HCT116 (cell line): ENCODE measurements around the gene GRK5. TPM values are rescaled to one million over a fixed set of nuclear protein-coding genes. Genes with fewer than 3 reads are reported as not detected.

Source experiments
- ATAC-seq: fragments of 200-7000 bp; cut with Tn5 transposase; 2 replicates; pipeline ENCODE4 v1.9.1; 2020; ENCODE audit warnings: mild to moderate bottlenecking, moderate library complexity
- BruUV-seq: library from RNA; stranded (reverse); fragments of 400-500 nt; replicated peaks from 2 replicates; lab custom pipeline; 2021; lab: Mats Ljungman, UMichigan
- CTCF ChIA-PET: fragments of 300-600 bp; sonication (Branson Sonifier 250); formaldehyde crosslinking; loops from one replicate; lab custom pipeline; 2021; ENCODE audit warnings: antibody characterized with exemption; lab: Charles Lee
- POLR2A ChIA-PET: fragments of 300-600, 350-600 bp; sonication (Branson Sonifier 250); formaldehyde crosslinking; loops from one replicate; lab custom pipeline; 2021; ENCODE audit warnings: antibody characterized with exemption; lab: Charles Lee
- RAD21 ChIA-PET, 2 experiments: fragments of 300-600 bp; sonication (Branson Sonifier 250); formaldehyde crosslinking; loops; one replicate each; lab custom pipeline; 2023; ENCODE audit warnings: low total read pairs in 2 of 2; ENCODE audit not compliant: uncharacterized antibody in 2 of 2, unreplicated experiment in 2 of 2, low non-redundant PET in 1 of 2; lab: Charles Lee
- DNase-seq: peaks from one replicate; pipeline ENCODE4 v3.0.0-alpha.2; 2010; ENCODE audit warnings: low read depth, low spot score
- H2AFZ ChIP-seq: fragments of 200-600 bp; shearing (Covaris generic), sonication (generic); 2 replicates; pipeline ENCODE4 v1.6.1; 2017; ENCODE audit warnings: low read depth, mixed run types, mixed read lengths, antibody characterized with exemption, low read length; ENCODE audit not compliant: poor library complexity, severe bottlenecking
- H3K27ac ChIP-seq: 2 replicates; pipeline ENCODE4 v1.5.1; 2012; ENCODE audit warnings: low read depth, low read length
- H3K27me3 ChIP-seq: fragments of 200-600 bp; sonication (generic); 2 replicates; pipeline ENCODE4 v1.6.1; 2016; ENCODE audit warnings: mixed run types, low read length, mixed read lengths; ENCODE audit not compliant: insufficient read depth
- H3K36me3 ChIP-seq, 2 experiments: fragments of 200-500 bp in 1 of 2; fragments of 200-600 bp in 1 of 2; sonication (Bioruptor generic) in 1 of 2; sonication (generic) in 1 of 2; 2 replicates each; pipeline versions ENCODE4 v1.5.1 to v1.6.1; 2014 to 2016; ENCODE audit warnings: low read length in 2 of 2, inconsistent platforms in 1 of 2, mixed read lengths in 1 of 2, mixed run types in 1 of 2; ENCODE audit not compliant: insufficient read depth in 2 of 2, control insufficient read depth in 1 of 2
- H3K4me1 ChIP-seq, 2 experiments: fragments of 200-600 bp in 1 of 2; sonication (generic) in 1 of 2; 2 replicates each; pipeline versions ENCODE4 v1.5.1 to v1.6.1; 2012 to 2017; ENCODE audit warnings: low read length in 2 of 2, inconsistent platforms in 1 of 2, mild to moderate bottlenecking in 1 of 2, mixed read lengths in 1 of 2, mixed run types in 1 of 2, moderate library complexity in 1 of 2; ENCODE audit not compliant: insufficient read depth in 2 of 2, control insufficient read depth in 1 of 2
- H3K4me2 ChIP-seq: fragments of 200-600 bp; sonication (generic); 2 replicates; pipeline ENCODE4 v1.6.1; 2017; ENCODE audit warnings: mixed run types, low read length, mixed read lengths
- H3K4me3 ChIP-seq, 2 experiments: fragments of 200-600 bp in 1 of 2; sonication (generic) in 1 of 2; replicated peaks in 1 of 2; 2 replicates each; pipeline ENCODE4 v1.5.1; 2011 to 2016; ENCODE audit warnings: low read length in 2 of 2, control low read depth in 1 of 2, low read depth in 1 of 2, mild to moderate bottlenecking in 1 of 2, mixed read lengths in 1 of 2, mixed run types in 1 of 2
- H3K79me2 ChIP-seq: fragments of 200-600 bp; sonication (generic); 2 replicates; pipeline ENCODE4 v1.6.1; 2017; ENCODE audit warnings: mild to moderate bottlenecking, mixed run types, low read length, moderate library complexity, mixed read lengths; ENCODE audit not compliant: insufficient read depth
- H3K9ac ChIP-seq: fragments of 200-600 bp; sonication (generic); 2 replicates; pipeline ENCODE4 v1.6.1; 2016; ENCODE audit warnings: low read length, mixed read lengths
- H3K9me2 ChIP-seq: fragments of 200-600 bp; sonication (generic), shearing (Covaris generic); 2 replicates; pipeline ENCODE4 v1.6.1; 2017; ENCODE audit warnings: mixed run types, mild to moderate bottlenecking, moderate library complexity; ENCODE audit not compliant: insufficient read depth
- H3K9me3 ChIP-seq, 2 experiments: fragments of 200-500 bp in 1 of 2; fragments of 200-600 bp in 1 of 2; sonication (Bioruptor generic) in 1 of 2; sonication (generic) in 1 of 2; 2 replicates each; pipeline ENCODE4 v1.6.1; 2014 to 2017; ENCODE audit warnings: low read length in 2 of 2, mixed read lengths in 2 of 2, inconsistent platforms in 1 of 2, low read depth in 1 of 2, mild to moderate bottlenecking in 1 of 2, mixed run types in 1 of 2, moderate library complexity in 1 of 2; ENCODE audit not compliant: control insufficient read depth in 1 of 2, insufficient read depth in 1 of 2
- H4K20me1 ChIP-seq: fragments of 200-600 bp; sonication (generic), shearing (Covaris generic); 2 replicates; pipeline ENCODE4 v1.6.1; 2017; ENCODE audit warnings: mixed run types, mild to moderate bottlenecking, moderate library complexity; ENCODE audit not compliant: insufficient read depth
- FOSL1 ChIP-seq: IDR thresholded peaks from 2 replicates; pipeline ENCODE4 v1.6.1; 2012; ENCODE audit warnings: low read depth
- JUND ChIP-seq: IDR thresholded peaks from 2 replicates; pipeline ENCODE4 v1.6.1; 2012
- SIN3A ChIP-seq: IDR thresholded peaks from 2 replicates; pipeline ENCODE4 v1.6.1; 2012; ENCODE audit warnings: low read depth
- SP1 ChIP-seq: IDR thresholded peaks from 2 replicates; pipeline ENCODE4 v1.6.1; 2012; ENCODE audit warnings: low read depth
- ZNF274 ChIP-seq: fragments of 200-500 bp; sonication (Bioruptor generic); IDR thresholded peaks from 2 replicates; pipeline ENCODE4 v1.6.1; 2014; ENCODE audit warnings: mild to moderate bottlenecking, low read depth, low read length, inconsistent platforms
- intact Hi-C: fragments of 100-400 bp; cut with micrococcal nuclease; formaldehyde crosslinking; loops from 2 replicates; pipeline ENCODE4 v1.10.0; 2022
- total RNA-seq: library from RNA; stranded (reverse); gene quantifications from one replicate; pipeline ENCODE4 v1.2.1, GENCODE V29; 2021; ENCODE audit not compliant: unreplicated experiment
- TF ChIP-seq, protein P1 (sequence below): IDR thresholded peaks from 2 replicates; pipeline ENCODE4 v1.6.1; 2012; ENCODE audit warnings: low read depth
- TF ChIP-seq, protein P2 (sequence below): IDR thresholded peaks from 2 replicates; pipeline ENCODE4 v1.6.1; 2012

The GRK5 gene
- total RNA-seq, 1 experiment from 2014 or later = 7.3 TPM

DNA sequence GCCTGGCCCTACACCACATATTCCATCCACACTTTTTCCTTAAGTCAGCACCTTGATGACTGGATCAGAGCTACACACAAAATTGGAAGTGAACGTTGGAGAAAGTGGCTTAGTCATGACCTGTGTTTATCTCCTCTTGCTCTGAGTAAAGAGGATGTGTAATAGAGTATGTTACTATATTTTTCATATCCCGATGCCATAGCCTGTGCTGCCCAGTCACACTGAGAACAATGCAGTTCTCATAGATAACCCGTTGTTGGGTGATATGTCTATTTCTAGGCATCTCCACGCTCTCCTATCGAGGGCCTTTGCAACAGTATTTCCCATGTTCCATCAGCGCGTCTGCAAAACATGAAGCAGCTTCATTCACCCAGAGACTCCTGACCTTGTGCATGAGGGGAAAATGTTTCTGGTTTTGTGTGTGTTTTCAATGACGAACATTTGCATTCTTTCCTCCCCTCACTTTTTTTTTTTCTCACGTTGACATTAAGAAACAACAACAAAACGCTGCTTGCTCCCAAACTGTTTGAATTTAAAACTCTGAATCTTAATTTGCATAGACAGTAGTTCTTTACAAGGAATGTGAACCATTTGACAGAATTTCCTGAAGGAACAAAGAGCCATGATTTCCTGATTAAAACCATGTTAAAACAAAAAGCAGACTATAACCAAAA is 43.4 kb downstream of the GRK5 start:
- Histone ChIP-seq H3K27ac (no peak overlapping the region), H3K4me1 (peaks cover 35 to 71% of the 10 kb centered on the region in 2 experiments), H3K4me3 (no peak overlapping the region), H3K79me2 (no peaks in the 10 kb centered on the region), H3K36me3 (no peaks in the 10 kb centered on the region), H3K9me3 (no peaks in the 10 kb centered on the region)
- BruUV-seq = no TSS peak
- ChIA-PET RAD21 (no interaction called here), POLR2A (no interaction called here)
- intact Hi-C loops = loop anchor here (5.0 kb wide), 1 partner anchor 67 kb away; no protein-coding TSS in a partner anchor
- TF ChIP-seq FOSL1 = no peak
- TF ChIP-seq, protein P1, sequence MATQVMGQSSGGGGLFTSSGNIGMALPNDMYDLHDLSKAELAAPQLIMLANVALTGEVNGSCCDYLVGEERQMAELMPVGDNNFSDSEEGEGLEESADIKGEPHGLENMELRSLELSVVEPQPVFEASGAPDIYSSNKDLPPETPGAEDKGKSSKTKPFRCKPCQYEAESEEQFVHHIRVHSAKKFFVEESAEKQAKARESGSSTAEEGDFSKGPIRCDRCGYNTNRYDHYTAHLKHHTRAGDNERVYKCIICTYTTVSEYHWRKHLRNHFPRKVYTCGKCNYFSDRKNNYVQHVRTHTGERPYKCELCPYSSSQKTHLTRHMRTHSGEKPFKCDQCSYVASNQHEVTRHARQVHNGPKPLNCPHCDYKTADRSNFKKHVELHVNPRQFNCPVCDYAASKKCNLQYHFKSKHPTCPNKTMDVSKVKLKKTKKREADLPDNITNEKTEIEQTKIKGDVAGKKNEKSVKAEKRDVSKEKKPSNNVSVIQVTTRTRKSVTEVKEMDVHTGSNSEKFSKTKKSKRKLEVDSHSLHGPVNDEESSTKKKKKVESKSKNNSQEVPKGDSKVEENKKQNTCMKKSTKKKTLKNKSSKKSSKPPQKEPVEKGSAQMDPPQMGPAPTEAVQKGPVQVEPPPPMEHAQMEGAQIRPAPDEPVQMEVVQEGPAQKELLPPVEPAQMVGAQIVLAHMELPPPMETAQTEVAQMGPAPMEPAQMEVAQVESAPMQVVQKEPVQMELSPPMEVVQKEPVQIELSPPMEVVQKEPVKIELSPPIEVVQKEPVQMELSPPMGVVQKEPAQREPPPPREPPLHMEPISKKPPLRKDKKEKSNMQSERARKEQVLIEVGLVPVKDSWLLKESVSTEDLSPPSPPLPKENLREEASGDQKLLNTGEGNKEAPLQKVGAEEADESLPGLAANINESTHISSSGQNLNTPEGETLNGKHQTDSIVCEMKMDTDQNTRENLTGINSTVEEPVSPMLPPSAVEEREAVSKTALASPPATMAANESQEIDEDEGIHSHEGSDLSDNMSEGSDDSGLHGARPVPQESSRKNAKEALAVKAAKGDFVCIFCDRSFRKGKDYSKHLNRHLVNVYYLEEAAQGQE = no peak
- no peak for TF ChIP-seq JUND
- TF ChIP-seq, protein P2, sequence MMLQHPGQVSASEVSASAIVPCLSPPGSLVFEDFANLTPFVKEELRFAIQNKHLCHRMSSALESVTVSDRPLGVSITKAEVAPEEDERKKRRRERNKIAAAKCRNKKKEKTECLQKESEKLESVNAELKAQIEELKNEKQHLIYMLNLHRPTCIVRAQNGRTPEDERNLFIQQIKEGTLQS = no peak
- no peak for TF ChIP-seq SIN3A
- no peak for TF ChIP-seq SP1
- no peak for TF ChIP-seq ZNF274
- TF ChIP-seq, all 23 proteins: peak for 0
- Histone ChIP-seq H3K4me2 (peak overlapping the region; percentile 23), H2AFZ (no peak overlapping the region), H4K20me1 (no peaks in the 10 kb centered on the region), H3K27me3 (no peaks in the 10 kb centered on the region), H3K9ac (no peak overlapping the region), H3K9me2 (no peaks in the 10 kb centered on the region)
- CTCF ChIA-PET = interaction anchor here (1.5 kb wide), 1 partner anchor 51 kb away, joined by 3 read pairs; no protein-coding TSS in a partner anchor
- DNase-seq (no peak), ATAC-seq (no peak)
